Measurements from ENCODE around the gene PLOD2.

Gene PLOD2

GRCh38 chr3:146088840-146089239, 72.1 kb downstream of the PLOD2 start:
- DNase-seq (ENCODE audit: low spot score), result no peak
- TF ChIP-seq, protein P1, sequence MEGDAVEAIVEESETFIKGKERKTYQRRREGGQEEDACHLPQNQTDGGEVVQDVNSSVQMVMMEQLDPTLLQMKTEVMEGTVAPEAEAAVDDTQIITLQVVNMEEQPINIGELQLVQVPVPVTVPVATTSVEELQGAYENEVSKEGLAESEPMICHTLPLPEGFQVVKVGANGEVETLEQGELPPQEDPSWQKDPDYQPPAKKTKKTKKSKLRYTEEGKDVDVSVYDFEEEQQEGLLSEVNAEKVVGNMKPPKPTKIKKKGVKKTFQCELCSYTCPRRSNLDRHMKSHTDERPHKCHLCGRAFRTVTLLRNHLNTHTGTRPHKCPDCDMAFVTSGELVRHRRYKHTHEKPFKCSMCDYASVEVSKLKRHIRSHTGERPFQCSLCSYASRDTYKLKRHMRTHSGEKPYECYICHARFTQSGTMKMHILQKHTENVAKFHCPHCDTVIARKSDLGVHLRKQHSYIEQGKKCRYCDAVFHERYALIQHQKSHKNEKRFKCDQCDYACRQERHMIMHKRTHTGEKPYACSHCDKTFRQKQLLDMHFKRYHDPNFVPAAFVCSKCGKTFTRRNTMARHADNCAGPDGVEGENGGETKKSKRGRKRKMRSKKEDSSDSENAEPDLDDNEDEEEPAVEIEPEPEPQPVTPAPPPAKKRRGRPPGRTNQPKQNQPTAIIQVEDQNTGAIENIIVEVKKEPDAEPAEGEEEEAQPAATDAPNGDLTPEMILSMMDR (IDR thresholded peaks at IDR 0.05; ENCODE audit: extremely low read depth, missing control alignments), result no peak

GRCh38 chr3:146087116-146087515, 73.9 kb downstream of the PLOD2 start:
- no peak for DNase-seq (ENCODE audit: low spot score)
- TF ChIP-seq, protein P1 (IDR thresholded peaks at IDR 0.05; ENCODE audit: extremely low read depth, missing control alignments), result no peak

GRCh38 chr3:146086211-146086610, 74.8 kb downstream of the PLOD2 start:
- TF ChIP-seq, protein P1 (IDR thresholded peaks at IDR 0.05; ENCODE audit: extremely low read depth, missing control alignments), result no peak
- no peak for DNase-seq (ENCODE audit: low spot score)

DNA sequence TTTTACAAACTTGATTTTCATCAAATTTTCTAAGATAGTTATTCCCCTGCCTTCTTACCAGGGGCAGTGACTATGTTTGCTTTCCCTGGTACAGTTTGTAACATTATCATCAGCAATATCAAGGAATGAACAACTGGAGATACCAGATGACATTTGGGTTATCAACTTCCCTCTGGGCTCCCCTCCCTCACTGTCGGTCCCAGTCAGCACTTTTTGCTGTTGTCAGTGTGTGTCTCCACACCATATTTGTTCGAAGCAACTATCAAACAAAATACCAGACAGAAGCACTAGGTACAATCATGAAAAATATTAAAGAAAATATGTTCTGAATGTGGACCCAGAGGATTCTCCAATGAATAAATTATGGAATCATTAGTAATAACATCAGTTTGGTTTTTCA, 75.3 kb downstream of the PLOD2 start:
- DNase-seq (ENCODE audit: low spot score), result no peak
- TF ChIP-seq, protein P1 (IDR thresholded peaks at IDR 0.05; ENCODE audit: extremely low read depth, missing control alignments), result no peak

- TF ChIP-seq, protein P1 (IDR thresholded peaks at IDR 0.05; ENCODE audit: extremely low read depth, missing control alignments), result no peak
- no peak for DNase-seq (ENCODE audit: low spot score)
Measured at GRCh38 chr3:146080578-146080977, 80.4 kb downstream of the PLOD2 start.

- no peak for DNase-seq (ENCODE audit: low spot score)
- TF ChIP-seq, protein P1 (IDR thresholded peaks at IDR 0.05; ENCODE audit: extremely low read depth, missing control alignments), result no peak
Measured at GRCh38 chr3:146078031-146078430, 83.0 kb downstream of the PLOD2 start.

- TF ChIP-seq, protein P1 (IDR thresholded peaks at IDR 0.05; ENCODE audit: extremely low read depth, missing control alignments), result no peak
- no peak for DNase-seq (ENCODE audit: low spot score)
Measured at GRCh38 chr3:146077181-146077580, 83.8 kb downstream of the PLOD2 start.

All from GM20000 (cell line).